AG10803 (cell line): ENCODE measurements around the gene SORBS2.
A peak's percentile ranks its signal among the peaks of the same experiment; 100 is the strongest.
"Not testable (repeated sequence)": the region's sequence is repeated elsewhere in the genome, so short reads cannot be mapped to it uniquely, and the experiment has no call there.

ENCODE experiments used
- DNase-seq: peaks from one replicate; pipeline ENCODE4 v3.0.0; 2010; ENCODE audit warnings: low read depth
- H3K4me3 ChIP-seq: 2 replicates; pipeline ENCODE4 v1.5.1; 2011; ENCODE audit warnings: mild to moderate bottlenecking, low read length, control low read depth
- TF ChIP-seq, protein P1 (sequence below): conservative IDR thresholded peaks from 2 replicates; pipeline ENCODE4 v1.5.1; 2011; ENCODE audit warnings: mild to moderate bottlenecking, low read length, control low read depth, inconsistent platforms

The SORBS2 gene

DNA sequence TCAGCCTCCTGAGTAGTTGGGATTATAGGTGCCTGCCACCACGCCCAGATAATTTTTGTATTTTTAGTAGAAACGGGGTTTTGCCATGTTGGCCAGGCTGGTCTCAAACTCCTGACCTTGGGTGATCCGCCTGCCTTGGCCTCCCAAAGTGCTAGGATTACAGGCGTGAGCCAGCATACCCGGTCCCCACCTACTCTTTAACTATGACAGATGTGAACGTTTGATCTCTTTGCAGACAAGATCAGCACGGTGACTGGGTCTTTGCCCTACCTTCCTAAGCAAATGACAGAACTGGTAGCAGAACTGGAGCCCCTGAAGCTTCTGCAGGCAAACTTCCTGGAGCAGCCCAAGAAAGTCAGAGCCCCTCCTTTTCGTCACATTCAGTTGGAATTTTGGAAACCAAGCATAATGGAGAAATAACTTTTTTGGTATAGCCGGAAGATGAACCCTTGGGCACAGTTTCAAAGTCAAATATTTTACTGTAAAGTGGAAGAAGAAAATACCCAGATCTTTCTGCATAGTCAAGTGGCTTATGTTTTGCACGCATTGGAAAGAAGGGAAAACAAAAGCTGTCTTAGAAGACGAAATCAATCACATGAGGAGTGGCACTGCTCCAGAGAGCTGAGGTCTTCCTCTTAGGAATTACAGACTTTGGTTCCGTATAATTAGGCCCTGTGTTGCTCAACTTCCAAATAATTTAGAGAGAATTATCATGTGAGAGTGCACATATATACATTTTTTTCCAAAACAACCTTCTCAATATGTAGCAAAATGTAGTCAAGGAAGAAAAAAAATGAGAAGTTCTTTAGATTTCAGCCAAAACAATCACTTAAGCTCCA lies 90.6 kb downstream of the SORBS2 start:
- H3K4me3 ChIP-seq = no peak overlapping the region
- DNase-seq = peak; percentile 69
- TF ChIP-seq, protein P1, sequence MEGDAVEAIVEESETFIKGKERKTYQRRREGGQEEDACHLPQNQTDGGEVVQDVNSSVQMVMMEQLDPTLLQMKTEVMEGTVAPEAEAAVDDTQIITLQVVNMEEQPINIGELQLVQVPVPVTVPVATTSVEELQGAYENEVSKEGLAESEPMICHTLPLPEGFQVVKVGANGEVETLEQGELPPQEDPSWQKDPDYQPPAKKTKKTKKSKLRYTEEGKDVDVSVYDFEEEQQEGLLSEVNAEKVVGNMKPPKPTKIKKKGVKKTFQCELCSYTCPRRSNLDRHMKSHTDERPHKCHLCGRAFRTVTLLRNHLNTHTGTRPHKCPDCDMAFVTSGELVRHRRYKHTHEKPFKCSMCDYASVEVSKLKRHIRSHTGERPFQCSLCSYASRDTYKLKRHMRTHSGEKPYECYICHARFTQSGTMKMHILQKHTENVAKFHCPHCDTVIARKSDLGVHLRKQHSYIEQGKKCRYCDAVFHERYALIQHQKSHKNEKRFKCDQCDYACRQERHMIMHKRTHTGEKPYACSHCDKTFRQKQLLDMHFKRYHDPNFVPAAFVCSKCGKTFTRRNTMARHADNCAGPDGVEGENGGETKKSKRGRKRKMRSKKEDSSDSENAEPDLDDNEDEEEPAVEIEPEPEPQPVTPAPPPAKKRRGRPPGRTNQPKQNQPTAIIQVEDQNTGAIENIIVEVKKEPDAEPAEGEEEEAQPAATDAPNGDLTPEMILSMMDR = no peak

DNA sequence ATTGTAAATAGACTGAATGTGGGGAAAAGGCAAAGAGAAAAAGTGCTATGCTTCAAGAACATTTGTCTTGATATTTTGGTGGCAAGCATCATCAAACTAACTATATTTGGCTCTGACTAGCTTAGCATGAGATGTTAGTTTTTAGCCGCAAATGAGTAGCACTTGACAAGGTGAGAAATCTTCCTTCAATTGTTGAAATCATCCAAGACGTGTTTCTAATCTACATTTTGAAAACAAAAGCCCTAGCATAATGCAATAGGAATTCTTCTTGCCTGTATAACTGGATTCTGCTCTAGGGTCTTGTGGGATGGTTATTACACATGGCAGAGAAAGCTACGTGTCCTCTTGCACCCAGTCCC lies 92.5 kb downstream of the SORBS2 start:
- TF ChIP-seq, protein P1 = no peak
- H3K4me3 ChIP-seq = no peak overlapping the region
- no peak for DNase-seq

DNA sequence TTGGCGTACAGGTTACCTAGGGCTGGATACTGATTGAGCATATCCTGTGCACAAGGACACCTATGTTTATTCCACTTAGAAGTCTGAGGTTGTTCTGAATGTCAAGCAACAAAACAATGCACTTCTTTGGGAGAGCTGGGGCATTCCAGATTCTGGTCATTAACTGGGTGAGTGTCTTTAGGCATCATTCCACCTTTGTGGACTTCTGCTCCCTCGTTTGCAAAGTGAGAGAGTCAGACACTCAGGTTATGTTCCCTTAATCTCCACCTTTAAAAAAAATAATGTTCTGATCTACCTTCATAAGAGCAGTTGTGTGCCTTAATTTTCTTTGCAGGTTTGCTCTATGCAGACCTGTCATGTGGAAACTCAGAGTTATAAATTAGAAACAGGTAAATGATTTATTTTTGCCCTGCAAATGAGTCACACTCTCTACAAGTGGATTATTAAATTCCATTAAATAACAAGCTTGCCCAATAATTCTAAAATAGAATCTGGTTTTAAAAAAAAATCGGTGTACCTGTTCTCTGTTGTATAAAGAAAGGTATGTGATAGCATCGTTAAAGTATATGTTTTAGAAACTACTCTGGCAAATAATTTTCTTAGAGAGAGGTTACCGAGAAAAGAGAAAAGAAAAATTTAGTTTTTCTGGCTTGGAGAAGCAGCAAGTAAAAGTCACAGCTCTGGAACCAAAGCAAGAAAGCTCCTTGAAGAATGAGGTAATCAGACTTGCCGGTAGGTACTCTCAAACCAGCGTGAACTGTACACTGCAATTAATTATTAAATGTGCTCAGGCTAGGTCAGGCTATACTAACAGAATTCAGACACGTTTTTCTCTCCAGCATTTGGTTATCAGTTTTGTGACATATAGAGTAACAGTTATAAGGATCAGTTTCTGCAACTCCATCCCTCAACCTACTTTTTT lies 93.2 kb downstream of the SORBS2 start:
- H3K4me3 ChIP-seq = no peak overlapping the region
- DNase-seq = no peak
- TF ChIP-seq, protein P1 = no peak

DNA sequence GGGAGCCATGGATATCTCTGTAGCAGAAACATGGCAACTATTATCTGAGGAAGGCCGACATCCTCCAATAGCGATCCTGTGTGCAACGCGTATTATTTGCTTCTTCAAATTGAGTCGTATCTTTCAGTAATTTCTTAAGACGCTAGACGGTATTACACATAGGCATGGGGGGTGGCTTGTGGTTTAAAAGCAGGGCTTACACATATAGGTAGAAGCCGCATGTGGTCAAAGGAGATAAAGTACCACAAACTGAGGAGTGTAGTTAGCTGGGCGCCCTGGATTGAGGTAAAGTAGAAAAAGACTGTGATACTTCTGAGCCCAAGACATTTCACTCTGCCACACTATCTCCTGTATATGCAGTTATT lies 94.6 kb downstream of the SORBS2 start:
- no peak overlapping the region for H3K4me3 ChIP-seq
- DNase-seq = no peak
- TF ChIP-seq, protein P1 = no peak

DNA sequence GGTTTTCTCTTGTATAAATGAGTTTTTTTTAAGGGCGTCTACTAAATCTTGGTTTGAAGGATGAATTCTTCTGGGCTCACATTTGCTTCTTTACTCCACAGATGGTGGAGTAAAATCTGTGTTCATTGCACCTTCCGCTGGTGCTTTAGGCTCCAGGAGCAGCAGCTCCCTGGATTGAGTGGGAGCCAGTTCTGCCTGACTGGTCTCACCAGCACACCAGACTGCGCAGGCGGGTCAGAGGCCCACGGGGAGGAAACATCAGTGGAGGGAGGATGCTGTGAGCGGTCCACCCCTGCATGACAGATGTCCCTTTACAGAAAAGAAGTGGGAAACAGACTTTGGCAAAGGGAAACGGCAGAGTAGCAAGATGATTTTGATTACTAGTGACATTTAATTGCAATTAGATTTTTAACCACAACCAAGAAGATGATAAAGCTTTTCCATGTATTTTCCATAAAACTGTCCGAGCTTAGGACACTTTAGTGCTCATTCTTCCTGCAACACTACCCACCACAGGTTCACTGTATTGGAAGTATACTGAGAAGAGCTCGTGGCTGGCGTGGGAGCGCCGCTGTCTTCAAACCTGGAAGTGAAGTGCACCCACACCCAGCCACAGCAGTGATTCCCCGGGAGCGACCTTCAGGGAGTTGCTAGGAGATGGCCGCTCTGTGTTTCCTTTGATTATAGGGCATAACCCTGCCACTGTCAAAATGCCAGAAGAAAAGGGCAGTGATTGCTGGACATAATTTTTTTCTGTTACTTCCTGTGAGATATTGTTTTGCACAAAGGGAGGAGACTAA lies 95.2 kb downstream of the SORBS2 start:
- TF ChIP-seq, protein P1 = no peak
- DNase-seq = no peak
- H3K4me3 ChIP-seq = no peak overlapping the region

- no peak overlapping the region for H3K4me3 ChIP-seq
- DNase-seq = no peak
- TF ChIP-seq, protein P1 = no peak
These were observed 95.8 kb downstream of the SORBS2 start for GRCh38 chr4:185716141-185716551.

DNA sequence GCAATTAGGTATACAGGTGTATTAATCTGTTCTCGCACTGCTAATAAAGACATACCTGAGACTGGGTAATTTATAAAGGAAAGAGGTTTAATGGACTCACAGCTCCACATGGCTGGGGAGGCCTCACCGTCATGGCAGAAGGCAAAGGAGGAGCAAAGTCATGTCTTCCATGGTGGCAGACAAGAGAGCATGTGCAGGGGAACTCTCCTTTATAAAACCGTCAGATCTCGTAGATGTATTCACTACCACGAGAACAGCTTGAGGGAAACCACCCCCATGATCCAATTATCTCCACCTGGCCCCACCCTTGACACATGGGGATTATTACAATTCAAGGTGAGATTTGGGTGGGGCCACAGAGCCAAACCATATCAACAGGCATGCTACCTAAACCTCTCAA lies 97.5 kb downstream of the SORBS2 start:
- DNase-seq, H3K4me3 ChIP-seq: not testable (repeated sequence)
